ENCODE data around the gene RBM47. TPM values are rescaled to one million over a fixed set of nuclear protein-coding genes. Genes with fewer than 3 reads are reported as not detected.

RBM47 gene
- total RNA-seq, 1 experiment from 2014 or later, result 7.0 TPM

DNA sequence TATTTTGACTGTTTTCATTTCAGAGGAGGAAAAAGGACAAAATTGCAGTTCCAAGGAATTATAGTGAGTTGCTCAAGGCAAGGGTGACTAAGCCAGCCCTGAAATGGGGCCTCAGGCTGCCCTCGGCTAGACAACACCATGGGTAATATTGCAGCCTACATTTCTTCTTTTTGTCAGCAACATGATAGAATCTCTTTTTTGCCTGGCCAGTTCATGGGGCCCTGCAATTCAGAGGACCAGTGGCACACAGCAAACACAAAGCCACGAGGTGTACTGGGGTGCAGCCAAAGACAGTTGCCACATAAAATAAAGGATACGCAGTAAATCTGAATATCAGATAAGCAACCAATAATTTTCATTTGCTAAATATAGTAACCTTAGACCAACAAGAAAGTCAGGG is 41.8 kb downstream of the RBM47 start:
- peak; percentile 61 for DNase-seq (ENCODE audit: low read depth)

- no peak for DNase-seq (ENCODE audit: low read depth)
These were observed 42.3 kb downstream of the RBM47 start for GRCh38 chr4:40587351-40587750.

DNA sequence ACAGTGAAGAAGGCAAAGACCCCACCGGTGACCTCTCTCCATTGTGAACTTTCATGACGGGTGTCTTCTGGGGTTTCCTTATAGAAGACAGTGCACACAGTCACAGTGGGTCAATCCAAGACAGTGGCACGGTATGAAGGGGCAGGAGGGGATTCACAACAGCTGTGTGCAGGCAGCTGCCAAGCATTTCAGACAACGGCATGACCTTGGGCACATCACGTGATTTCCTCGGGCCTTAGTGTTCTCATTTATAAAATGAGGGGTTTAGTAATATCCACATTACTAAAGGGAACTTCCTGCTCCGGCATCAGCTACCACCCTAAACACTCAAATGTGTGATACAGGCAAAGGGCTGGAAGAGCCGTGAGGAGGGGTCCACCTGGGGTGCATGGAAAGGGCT is 42.9 kb downstream of the RBM47 start:
- DNase-seq (ENCODE audit: low read depth), result no peak

- DNase-seq (ENCODE audit: low read depth), result no peak
These were observed 43.6 kb downstream of the RBM47 start for GRCh38 chr4:40586034-40586433.

DNA sequence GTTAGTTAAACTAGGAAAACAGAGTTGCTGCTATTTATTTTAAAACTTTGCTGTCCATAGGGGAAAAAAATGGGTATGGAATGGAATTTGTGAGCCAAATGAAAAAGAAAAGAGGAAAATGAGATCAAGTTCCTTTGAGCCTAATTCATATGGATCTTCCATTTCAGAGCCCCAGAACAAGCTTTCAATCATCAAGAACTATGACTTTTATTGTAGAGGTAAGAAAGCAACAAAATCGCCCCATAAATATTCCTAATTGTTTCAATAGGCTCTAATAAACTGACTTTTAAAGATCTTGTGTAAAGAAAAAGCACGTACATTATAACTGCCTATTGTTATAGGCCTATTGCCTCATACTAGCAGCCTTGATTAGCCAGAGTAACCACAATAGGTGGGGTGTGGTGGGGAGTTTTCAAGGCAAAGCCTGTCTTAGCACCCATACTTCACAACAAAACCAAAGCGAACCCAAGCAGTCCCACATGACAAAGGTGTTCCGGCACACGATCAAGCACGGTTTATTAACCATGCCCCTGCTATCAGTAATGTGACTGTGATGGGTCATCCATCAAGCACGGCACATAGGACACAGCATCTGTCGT is 44.4 kb downstream of the RBM47 start:
- DNase-seq (ENCODE audit: low read depth), result no peak

DNA sequence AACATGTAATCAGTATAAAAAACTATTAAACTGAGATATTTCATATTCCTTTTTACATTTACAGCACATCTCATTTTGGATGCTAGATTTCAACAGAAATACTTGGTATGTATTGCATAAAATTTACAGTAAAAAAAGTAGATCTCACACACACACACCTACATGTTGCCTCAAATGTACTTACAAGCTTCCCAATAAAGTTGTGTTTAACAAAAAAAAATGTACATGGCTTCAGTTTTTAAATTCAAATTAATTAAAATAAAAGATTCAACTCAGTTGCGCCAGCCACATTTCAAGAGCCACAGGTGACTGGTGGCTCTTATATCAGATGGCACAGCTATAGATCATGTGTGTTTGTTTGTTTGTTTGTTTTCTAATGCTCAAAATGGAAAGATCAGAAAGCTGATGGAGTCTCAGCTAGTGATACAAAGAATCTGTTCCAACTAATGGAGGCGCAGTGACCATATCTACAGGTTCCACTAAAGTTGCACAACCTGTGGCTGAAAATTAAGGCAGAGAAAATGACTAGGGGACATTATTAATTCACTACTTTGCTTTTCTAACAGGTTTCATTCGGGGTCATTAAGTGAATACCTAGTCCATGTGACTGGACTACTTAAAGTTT is 45.0 kb downstream of the RBM47 start:
- DNase-seq (ENCODE audit: low read depth), result no peak

- no peak for DNase-seq (ENCODE audit: low read depth)
These were observed 45.7 kb downstream of the RBM47 start for GRCh38 chr4:40583850-40584439.

DNA sequence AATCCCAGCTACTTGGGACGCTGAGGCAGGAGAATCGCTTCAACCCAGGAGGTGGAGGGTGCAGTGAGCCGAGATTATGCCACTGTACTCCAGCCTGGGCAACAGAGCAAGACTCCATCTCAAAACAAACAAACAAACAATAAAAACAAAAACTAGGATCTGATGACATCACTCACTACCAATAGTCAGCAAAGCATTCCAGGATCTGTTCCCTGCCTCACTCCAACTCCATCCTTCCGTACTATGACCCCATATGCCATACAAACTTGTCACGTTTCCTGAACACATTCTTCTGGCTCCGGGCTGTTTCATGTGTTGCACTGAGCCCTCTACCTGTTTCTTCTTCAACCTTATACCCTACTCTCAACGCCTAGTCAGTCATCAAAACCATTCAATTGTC is 47.3 kb downstream of the RBM47 start:
- DNase-seq (ENCODE audit: low read depth), result no peak

- no peak for DNase-seq (ENCODE audit: low read depth)
These were observed 48.2 kb downstream of the RBM47 start for GRCh38 chr4:40581254-40582140.

- peak; percentile 59 for DNase-seq (ENCODE audit: low read depth)
These were observed 49.7 kb downstream of the RBM47 start for GRCh38 chr4:40579983-40580382.

GRCh38 chr4:40577588-40578253 is 51.9 kb downstream of the RBM47 start:
- no peak for DNase-seq (ENCODE audit: low read depth)

DNA sequence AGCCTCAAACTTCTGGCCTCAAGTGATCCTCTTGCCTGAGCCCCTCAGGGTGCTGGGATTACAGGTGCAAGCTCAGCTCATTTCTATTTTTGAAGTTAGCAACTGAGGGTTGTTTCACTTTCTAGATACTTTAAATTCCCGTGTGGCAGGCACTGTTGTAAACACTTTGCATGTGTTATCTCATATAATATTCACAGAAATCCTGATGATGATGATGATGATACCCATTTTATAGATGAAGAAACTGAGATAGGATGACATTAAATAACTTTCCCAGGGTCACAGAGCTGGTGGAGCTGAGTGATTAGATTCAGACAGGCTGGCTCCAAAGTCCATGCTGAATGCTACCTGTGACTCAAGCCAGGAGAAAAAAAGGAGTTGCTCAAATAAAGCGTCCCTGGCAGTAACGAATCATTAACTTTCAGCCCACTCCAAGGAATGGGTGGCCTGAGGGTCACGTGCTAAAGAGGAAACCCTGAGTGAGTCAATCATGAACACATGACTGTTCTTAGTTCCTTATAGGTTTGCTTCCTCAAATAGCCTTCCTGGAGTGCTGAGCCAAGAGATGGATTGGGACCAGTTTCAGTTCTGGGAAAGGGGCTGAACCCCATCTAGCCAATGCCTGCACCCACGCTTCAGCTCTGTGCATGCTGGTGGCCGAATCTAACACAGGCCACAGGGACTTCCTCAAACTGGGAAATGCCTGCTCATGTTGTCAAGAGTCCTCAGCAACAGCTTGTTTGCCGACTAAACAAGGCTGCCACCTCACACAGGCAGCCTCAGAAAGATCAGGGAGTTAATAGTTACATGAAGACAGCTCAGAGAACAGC is 52.8 kb downstream of the RBM47 start:
- DNase-seq (ENCODE audit: low read depth), result peak; percentile 91

- no peak for DNase-seq (ENCODE audit: low read depth)
These were observed 53.8 kb downstream of the RBM47 start for GRCh38 chr4:40575846-40576245.

DNA sequence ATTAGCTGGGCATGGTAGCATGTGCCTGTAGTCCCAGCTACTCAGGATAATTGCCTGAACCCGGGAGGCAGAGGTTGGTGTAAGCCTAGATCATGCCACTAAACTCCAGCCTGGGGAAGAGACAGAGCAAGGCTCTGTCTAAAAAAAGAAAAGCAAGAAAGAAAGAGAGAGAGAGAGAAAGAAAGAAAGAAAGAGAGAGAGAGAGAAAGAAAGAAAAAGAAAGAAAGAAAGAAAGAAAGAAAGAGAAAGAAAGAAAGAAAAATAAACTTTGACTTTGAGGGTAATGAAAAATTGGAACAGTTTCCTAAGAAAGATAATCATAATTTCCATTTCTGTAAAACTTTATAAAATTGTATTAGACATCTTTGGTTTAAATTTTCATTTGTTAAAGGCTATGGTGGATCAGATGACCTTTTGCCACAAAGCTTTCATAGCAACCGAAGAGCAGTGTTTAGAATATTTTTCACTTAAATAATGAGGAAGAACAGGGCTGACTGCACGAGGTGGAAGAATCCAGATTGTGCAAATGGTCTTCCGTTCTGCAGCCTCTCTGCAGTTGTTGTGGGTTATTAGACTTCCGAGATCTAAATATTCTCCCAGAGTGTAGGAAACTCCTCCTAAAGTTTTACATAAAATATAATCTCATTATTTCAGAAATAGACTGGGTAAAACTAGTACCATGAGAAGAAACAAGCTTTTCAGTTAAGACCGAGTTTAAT is 55.9 kb downstream of the RBM47 start:
- DNase-seq (ENCODE audit: low read depth), result no peak

GRCh38 chr4:40572692-40573310 is 56.9 kb downstream of the RBM47 start:
- no peak for DNase-seq (ENCODE audit: low read depth)

GRCh38 chr4:40571208-40571607 is 58.5 kb downstream of the RBM47 start:
- DNase-seq (ENCODE audit: low read depth), result no peak

GRCh38 chr4:40570348-40571077 is 59.2 kb downstream of the RBM47 start:
- no peak for DNase-seq (ENCODE audit: low read depth)

DNA sequence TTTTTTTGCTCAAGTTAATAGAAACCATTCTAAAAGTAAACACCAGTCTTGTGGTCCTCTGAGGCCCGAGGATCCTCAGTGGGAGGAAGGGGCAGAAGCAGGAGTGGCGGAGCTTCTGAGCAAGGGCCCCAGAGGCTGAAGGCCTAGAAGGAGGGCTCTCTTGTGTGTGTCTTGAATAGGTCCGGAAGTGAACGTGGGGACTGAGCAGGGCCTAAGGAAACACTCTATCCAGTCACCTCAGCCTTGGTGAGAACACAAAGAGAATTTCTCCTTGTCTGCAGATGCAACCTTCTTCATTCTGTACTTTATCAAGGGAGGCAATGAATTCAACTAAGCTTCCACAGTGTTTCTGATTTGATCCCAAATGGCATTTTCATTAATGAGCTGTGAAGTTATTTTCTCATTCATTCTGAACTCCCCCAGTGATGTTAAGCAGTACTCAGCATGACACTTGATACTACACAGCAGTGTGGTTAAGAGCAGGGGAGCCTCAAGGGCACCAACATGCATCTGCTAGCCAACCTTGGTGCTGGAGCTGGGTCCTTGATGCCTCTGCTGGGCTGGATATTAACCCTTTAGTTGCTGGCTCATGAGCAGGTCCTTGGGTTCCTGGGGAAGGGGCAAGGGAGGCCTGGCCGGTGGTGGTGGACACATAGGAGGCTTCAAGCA is 64.7 kb downstream of the RBM47 start:
- peak; percentile 52 for DNase-seq (ENCODE audit: low read depth)

DNA sequence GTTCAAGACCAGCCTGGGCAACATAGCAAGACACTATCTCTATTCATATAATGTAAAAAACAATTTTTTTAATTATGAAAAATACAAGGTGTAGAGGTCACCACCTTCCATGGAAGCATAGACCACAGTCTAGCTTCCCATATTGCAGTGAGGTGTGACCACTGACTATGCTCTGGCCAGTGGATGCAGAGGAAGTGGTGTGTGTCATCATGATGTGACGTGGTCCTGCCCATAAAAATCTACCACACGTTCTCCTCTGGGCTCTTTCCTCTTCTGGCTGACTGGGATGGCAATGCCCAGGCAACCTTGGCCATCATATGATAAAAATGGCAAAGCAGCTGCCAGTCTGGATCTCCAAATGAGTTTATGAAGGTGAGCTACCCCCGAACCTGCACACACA is 65.7 kb downstream of the RBM47 start:
- peak; percentile 78 for DNase-seq (ENCODE audit: low read depth)

All from RPMI7951 (cell line).